OCI-M2 (cell line): Measurements from ENCODE around the gene EHBP1L1.
"Not testable (repeated sequence)": the region's sequence is repeated elsewhere in the genome, so short reads cannot be mapped to it uniquely, and the experiment has no call there.

ENCODE experiments used
- DNase-seq: peaks from one replicate; lab custom pipeline; 2025; ENCODE audit not compliant: unreplicated experiment; lab: John Stamatoyannopoulos, UW

Gene EHBP1L1

DNA sequence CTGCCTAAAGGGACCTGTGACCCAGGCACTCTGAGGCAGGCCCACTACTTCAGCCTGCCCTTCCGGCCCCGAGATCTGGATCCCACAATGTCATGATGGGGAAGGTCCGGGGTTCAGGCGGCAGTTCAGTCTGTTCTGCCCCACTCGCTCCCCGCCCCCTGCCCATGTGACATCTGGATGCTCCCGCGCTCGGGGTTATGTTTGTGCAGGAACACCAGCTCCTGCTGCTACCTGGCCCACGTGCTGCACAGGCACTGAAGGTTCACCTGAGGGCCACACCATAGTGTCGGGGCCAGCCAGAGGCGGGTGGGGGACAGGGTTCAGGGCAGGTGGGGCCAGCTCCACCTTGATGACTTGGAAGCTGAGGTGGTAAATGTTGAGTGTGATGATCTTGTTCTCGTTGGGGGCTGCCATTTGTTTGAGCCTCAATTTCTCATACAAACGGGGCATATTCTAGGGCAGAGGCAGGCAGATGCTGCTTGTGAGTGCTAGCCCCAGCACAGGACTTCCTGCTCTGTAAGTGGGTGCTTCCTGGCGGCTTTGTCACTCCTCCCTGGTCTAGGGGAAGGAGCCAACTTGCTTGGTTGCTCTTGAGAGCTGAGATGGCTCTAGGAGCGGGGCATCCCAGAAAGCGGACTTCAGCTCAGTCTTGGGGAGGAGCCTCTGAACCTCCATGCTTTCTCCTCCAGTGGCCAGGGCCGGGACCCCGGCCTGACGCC is 57.7 kb downstream of the EHBP1L1 start:
- no peak for DNase-seq

DNA sequence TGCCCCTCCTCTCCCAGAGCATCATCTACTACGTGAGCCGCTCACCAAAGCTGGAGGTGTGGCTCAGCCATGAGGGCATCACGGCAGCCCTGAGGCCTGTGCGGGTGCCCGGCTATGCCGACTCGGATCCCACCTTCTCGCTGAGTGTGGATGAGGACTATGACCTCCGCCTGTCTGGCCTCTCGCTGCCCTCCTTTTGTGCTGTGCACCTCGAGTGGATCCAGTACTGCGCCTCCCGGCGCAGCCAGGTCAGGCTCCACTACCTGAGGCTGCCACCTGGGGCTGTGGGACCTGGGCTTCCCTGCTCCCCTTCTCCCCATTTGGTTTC is 58.2 kb downstream of the EHBP1L1 start:
- DNase-seq, result no peak

DNA sequence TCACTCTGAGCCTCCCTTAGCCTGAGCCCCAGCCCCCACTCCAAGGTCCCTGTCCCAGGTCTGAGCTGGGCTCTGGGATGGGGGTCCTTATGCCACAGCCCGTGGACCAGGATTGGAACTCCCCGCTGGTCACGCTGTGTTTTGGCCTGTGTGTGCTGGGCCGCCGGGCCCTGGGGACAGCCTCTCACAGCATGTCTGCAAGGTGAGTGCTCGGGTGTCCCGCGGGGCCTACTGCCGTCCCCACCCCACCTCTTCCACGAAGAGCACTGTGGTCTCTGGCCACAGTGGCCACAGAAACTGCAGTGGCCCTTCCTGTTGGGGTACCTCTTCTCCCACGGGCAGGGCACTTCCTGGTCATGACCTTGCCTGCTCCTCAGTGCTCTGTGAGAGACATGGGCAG is 58.6 kb downstream of the EHBP1L1 start:
- no peak for DNase-seq

DNA sequence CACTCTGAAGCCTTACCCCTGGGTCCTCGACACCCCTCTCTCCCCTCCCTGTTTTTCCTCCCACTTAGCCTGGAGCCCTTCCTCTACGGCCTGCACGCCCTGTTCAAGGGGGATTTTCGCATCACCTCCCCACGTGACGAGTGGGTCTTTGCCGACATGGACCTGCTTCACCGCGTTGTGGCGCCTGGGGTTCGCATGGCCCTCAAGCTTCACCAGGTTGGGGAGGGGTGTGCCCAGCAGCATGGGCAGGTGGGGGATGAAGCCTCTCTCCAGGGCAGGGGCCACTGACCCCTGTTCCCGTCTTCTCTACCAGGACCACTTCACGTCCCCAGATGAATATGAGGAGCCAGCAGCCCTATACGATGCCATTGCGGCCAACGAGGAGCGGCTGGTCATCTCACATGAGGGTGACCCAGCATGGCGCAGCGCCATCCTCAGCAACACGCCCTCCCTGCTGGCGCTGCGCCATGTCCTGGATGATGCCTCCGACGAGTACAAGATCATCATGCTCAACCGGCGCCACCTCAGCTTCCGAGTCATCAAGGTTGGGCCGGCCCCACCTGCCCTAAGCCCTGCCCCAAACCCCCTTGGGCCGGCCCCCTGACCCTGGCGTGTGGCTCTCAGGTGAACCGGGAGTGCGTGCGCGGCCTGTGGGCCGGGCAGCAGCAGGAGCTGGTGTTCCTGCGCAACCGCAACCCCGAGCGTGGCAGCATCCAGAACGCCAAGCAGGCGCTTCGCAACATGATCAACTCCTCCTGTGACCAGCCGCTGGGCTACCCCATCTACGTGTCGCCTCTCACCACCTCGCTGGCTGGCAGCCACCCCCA is 59.3 kb downstream of the EHBP1L1 start:
- no peak for DNase-seq

DNA sequence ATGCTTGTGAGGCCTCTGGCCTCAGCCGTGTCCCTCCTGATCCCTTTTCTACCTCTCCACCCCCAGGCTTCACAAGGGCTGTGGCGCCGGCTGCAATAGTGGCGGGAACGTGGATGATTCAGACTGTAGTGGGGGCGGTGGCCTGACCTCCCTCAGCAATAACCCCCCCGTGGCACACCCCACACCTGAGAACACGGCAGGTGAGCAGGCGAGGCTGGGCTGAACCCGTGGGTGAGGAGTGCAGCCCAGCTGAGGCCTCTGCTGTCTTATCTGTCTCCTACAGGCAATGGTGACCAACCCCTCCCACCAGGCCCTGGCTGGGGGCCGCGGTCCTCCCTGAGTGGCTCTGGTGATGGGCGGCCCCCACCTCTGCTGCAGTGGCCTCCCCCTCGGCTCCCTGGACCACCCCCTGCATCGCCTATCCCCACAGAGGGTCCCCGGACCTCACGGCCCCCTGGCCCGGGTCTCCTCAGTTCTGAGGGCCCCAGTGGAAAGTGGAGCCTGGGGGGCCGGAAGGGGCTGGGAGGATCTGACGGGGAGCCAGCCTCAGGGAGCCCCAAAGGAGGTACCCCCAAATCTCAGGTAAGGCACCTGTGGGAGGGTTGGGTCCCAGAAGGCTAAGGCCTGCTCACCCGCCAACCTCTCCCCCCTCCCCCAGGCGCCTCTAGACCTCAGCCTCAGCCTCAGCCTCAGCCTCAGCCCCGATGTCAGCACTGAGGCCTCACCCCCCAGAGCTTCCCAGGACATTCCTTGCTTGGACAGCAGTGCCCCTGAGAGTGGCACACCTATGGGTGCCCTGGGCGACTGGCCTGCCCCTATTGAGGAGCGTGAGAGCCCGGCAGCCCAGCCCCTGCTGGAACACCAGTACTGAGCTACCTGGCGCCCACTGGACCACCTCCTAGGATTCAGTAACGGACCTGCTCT is 60.5 kb downstream of the EHBP1L1 start:
- no peak for DNase-seq

DNA sequence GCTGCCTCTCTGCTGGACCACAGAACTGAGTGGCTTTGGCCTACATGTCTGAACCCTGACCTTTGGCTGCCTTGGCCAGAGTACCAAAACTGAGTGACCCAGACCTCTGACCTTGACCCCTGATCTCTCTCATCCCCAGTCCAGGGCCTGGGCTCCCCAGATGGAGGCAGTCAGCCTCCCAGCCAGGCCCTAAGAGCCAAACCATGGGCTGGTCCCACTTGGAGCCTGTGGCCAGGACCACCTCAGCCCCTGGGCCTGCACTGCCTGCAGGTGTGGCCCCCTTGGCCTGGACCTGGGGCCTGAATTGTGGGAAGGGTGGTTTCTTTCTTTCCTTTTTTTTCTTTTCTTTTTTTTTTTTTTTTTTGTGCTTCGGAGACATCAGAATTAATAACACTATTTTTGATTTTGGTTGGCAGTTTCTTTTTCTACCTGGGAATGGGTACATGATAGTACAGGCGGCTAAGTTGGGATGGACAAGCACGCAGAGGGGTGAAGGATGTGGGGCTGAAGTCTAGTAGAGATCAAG is 61.2 kb downstream of the EHBP1L1 start:
- no peak for DNase-seq

DNA sequence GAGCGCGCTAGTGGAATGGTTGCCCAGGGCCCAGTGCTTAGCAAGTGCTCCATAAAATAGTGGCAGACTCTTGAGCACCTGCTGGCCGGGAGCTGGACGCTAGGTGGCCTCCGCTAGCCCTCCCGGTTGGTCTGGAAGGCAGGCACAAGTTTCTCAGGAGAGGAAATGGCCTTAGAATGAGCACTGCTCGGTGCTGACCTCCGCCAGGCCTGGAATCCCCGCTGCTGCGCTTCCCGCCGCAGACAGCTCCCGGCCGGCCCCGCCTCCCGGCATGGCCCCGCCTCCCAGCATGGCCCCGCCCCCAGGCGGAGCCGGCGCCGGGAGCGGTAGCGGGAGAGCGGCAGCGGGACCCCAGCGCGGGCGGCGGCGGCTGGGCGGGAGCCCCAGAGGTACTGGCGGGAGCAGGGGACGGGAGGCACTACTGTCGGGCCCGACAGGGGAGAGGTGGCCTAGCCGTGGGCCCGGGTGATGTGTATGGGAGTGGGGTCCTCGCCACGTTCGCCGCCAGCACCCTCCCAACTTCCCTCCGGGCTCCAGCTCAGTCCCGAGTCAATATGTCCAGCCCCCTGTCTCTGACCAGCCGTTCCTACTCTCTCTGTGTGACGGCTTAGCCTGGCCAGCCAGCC is 62.1 kb downstream of the EHBP1L1 start, which contains the start of gene SIPA1:
Gene SIPA1 (plus strand): TSS at position 308 of the 626 bp plus-strand sequence. CDS start 2,821 bp downstream, outside the sequence.
- no peak for DNase-seq

DNA sequence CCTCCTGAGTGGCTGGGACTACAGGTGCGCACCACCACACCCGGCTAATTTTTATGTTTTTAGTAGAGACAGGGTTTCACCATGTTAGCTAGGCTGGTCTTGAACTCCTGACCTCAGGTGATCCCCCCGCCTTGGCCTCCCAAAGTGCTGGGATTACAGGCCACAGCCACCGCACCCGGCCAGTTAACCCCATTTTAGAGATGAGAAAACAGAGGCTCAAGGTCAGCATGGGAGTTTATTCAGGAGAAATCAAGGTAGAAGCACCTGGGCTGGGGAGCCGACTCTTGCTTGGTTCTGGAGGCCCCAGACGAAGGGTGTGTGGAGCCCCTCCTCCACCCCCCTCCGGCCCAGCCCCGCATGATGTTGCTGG is 63.4 kb downstream of the EHBP1L1 start:
- DNase-seq, result not testable (repeated sequence)

DNA sequence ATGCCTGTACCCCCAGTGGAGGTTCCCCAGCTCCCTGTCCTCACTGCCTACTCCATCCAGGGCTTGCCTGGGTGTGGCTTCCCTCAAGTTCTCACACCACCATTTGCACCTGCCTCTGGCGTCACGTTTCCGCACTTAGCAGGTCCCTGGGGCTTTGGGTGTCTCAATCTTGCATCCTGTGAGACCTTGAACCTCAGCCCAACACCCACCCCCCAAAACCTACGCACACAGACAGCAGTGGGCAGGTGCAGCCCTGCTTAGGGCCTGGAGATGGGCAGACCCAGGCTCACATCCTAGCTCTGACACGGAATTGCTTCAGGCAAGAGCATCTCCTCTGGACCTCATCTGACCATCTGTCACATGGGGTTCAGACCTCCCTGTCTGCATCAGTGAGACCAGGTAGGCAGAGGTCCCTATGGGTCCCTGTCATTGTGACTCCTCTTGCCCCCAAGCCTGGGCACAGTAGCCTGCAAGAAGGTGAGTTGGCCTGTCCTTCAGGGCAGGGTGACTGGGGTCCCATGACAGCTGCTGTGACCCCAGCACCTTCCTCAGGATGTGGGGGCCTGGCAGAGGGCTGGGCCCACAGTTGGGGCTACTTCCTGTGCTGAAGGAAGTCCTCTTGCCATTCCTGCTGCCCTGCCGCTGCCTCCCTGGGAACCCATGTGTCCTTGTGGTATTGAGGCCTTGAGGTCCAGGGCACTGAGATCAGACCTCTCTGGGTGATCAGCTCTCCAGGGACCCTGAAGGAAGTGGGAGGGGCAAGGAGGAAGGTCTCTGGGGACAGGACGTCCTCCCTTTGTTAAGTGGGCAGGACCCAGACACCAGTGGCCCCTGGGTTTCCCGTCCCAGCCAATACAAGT is 64.0 kb downstream of the EHBP1L1 start:
- DNase-seq, result no peak

DNA sequence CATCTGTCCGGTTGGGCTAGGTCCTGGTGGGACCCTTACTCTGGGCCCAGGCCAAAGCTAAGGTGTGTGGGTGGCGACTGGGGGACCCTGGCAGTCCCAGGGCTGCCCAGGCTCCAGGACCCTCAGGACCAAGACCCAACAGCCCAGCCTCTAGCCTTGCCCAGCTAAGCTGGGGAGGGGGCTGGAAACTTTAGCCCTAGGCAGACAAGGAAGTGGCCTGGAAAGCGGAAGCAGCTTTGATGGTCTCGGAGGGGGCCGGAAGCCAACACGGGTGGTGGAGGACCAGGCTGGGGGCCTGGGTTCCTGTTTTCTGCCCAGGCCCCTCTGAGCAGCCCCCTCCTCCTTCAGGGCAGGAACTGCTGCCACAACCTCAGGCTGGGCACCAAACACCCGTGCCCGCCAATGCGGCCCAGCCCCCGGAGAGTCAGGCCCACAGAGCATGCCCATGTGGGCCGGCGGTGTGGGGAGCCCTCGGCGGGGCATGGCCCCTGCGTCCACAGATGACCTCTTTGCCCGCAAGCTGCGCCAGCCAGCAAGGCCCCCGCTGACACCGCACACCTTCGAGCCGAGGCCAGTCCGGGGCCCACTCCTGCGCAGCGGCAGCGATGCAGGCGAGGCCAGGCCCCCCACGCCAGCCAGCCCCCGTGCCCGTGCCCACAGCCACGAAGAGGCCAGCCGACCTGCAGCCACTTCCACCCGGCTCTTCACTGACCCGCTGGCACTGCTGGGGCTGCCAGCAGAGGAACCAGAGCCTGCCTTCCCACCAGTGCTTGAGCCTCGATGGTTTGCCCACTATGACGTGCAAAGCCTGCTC is 64.8 kb downstream of the EHBP1L1 start:
- no peak for DNase-seq

DNA sequence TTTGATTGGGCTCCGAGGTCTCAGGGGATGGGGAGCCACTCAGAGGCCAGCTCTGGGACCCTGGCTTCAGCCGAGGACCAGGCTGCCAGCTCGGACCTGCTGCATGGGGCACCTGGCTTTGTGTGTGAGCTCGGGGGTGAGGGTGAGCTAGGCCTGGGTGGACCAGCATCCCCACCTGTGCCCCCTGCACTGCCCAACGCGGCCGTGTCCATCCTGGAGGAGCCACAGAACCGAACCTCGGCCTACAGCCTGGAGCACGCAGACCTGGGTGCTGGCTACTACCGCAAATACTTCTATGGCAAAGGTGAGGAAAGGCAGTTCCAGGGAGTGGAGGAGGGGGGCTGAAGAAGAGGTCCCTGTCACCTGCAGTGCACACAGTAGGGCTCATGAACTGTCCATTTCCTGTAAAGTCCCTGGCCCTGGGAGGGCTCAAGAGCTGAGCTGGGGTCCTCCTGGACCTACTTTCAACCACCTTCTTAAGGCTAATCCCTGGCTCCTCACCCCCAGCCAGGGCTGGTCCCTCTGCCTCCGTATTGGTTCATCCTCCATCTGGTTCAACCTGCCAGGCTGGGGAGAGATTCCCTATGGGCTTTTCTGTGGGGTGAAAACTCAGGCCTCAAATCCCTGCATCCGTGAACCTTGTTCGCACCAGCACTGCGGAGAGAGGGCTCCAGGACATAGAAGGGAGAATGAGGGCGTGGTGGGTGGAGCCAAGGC is 65.6 kb downstream of the EHBP1L1 start:
- DNase-seq, result no peak
